Measurements from ENCODE around the gene BEST1. TPM values are rescaled to one million over a fixed set of nuclear protein-coding genes. Genes with fewer than 3 reads are reported as not detected.

Gene BEST1
- 4.8 TPM for polyA plus RNA-seq (ENCODE audit: insufficient read length)

DNA sequence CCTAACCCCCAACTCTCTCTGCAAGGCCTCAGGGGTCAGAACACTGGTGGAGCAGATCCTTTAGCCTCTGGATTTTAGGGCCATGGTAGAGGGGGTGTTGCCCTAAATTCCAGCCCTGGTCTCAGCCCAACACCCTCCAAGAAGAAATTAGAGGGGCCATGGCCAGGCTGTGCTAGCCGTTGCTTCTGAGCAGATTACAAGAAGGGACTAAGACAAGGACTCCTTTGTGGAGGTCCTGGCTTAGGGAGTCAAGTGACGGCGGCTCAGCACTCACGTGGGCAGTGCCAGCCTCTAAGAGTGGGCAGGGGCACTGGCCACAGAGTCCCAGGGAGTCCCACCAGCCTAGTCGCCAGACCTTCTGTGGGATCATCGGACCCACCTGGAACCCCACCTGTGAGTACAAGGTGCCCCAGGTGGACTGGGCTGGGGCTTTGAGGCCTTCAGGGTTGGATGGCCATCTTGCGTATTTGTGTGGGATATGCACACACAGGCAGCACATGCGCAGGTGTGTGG, at the start of gene BEST1:
TSS of gene BEST1 (plus strand) at position 317 of the 513 bp plus-strand sequence. CDS start 1,456 bp downstream, outside the sequence.
- DNase-seq = no peak

DNA sequence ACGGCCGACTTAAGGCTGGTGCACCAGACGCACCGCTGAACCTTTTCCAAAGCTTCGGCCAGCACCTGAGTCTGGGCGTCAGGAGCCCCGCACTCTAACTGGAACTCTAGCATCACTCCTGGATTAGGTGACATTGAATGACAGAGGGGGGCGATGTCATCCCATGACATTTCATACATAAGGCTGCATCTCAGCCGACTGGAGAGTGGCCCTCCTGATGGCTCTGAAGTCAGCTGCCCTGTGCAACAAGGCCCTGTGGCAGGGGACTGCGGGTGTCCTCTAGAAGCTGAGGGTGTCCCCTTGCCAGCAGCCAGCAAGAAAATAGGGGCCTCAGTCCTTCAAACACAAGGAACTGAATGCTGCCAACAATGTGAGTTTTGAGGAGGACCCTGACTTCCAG, 48.8 kb upstream of the BEST1 start:
- DNase-seq = no peak

DNA sequence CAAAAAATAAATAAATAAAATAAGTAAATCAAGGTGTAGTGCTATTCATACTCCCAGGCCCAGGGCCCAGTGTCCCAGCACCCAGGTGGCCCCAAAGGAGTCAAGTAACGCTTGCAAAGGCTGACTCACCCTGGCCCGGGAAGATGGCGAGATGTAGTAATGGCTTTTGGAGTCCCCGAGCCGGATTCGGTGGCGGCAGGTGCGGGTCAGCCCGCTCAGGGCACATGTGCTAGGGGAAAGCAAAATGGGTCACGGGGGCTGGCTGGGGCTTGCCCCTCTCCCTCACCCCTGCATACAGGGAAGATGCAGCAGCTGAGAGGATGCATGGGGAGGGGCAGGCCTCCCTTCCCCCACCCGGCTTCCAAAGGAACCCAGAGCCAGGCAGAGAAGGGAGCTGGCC, 47.8 kb upstream of the BEST1 start:
- no peak for DNase-seq

DNA sequence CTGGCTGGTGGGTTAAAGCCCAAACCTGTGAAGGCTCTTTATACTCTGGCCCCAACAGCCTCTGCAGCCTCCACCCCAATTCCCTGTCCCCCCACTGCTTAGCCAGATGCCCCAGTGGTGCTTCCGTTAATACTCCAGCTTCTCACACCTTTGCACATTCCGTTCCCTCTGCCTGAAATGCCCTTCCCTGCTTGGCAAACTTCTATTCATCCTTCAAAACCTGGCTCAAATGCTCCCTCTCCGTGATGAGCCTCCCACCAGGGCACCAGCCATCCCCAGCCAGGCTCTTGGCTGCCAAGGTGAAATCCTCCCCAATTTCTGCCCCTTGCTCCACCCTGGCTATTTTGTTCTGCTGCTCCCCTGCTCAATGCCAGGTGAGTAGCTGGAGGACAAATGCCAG, 46.3 kb upstream of the BEST1 start:
- DNase-seq = no peak

DNA sequence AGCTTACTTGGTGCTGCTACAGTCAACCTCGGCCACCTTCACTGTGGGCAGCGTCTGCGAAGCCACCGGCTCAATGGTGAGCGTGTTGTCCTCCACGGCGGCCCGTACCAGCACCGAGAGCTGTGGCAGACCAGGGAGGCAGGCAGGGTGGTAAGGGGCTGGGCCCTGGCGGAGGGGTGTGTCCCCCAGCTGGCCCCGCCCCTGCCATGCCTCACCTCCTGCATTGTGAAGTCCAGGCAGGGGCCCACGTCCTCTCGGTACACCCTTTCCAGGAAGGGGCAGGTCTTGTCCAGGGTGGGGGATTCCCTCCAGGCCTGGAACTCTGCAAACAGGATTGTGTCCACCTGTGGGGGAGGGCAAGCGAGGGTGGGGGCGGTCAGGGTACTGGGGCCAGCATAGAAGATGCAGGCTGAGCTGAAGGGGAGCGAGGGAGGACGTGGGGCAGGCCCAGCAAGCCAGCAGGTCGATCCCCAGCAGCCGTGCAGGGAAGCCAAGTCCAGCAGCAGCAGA, 45.6 kb upstream of the BEST1 start:
- no peak for DNase-seq

DNA sequence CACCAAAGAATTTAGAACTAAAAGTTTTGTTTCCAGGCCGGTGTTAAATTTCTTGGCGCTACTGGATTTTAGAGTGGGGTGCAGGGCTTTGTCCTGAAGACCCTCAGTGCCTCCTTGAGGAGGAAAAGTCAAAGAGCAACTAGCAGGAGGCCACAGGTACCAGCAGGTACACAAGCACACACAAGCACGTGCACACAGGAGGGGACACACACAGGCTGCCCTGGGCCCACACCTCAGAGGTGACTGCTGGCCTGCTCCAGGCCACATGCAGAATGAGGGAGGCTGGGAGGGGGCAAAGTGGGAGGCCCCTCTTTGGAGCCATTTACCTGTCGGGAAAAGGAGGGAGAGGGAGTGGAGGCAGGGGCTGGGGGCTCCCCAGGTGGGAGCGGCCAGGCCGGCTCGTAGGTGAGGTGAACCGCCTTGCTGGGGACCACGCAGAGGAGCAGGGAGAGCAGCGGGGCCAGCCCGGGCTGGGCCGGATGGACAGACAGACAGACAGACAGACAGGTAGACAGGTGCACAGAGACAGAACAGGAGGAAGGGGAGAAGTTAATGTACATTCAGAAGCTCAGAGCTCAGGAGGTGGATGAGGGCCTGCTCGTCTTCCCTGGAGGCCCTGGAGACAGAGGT, 45.0 kb upstream of the BEST1 start:
- DNase-seq = no peak

DNA sequence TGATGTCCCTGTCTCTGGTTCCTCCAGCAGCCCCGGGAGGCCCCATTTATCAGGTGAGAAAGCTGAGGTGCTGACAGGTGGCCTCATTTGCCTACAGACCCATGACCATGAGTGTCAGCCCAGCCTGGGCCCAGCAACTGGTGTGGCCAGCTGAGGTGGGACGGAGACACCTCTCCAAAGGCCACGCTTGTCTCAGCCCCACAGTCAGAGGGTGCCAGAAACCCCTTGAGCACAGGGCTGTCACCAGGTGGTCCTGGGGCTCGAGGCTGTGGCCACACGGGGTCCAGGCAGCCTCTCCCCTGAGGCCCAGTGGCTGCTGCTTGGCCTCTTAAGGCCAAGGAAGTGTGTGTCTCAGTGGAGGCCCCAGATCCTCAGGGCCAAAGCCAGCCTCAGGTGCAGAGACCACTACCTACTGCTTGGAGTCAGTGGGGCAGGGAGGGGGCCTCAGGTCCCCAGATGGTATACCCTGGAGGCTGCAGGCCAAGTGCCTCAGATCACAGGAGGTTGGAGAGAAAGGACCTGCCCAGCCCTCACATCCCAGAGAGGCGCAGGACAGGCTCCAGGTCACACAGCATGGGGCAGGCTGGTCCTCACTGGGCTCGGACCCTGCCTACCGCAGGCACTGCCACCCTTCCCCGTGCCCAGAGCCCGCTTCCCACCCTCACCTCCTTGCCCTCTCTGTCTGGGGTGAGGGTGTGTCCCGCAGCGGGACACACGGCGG, 44.2 kb upstream of the BEST1 start:
- no peak for DNase-seq

DNA sequence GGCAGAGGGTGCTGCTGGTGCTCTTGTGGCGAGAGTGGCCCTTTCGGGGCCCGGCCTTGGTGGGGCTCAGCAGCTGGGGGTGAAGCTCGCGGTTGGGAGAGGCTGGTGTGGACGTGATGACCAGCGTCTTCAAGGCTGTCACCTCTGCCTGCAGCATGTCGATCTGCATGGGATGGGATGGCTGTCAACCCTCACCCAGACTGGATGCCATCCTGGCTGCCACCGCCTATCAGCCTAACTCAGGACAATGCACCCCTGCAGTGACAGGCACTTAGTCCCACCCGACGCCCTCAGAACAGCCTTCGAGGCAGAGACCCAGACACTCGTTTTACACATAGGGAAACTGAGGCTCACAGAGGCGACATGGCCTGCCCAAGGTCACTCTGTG, 43.6 kb upstream of the BEST1 start:
- no peak for DNase-seq

DNA sequence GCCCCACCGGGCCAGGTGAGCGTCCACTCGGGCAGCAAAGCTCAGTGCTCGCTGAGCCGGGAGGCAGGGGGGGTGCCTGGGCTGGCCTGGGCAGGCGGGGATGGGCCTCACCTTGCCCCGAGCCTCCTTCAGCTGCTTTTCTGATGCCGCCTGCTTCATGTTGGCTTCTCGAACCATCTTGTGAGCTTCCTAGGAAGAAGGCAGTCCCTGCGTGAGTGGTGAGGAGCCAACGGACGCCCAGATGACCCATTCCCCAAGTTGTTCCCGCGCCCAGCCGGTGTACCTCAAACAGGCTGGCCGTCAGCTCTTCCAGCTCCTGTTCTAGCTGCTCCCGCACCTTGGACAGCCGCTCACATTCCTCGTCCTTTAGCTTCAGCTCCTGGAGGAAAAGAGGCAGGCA, 42.9 kb upstream of the BEST1 start:
- no peak for DNase-seq

DNA sequence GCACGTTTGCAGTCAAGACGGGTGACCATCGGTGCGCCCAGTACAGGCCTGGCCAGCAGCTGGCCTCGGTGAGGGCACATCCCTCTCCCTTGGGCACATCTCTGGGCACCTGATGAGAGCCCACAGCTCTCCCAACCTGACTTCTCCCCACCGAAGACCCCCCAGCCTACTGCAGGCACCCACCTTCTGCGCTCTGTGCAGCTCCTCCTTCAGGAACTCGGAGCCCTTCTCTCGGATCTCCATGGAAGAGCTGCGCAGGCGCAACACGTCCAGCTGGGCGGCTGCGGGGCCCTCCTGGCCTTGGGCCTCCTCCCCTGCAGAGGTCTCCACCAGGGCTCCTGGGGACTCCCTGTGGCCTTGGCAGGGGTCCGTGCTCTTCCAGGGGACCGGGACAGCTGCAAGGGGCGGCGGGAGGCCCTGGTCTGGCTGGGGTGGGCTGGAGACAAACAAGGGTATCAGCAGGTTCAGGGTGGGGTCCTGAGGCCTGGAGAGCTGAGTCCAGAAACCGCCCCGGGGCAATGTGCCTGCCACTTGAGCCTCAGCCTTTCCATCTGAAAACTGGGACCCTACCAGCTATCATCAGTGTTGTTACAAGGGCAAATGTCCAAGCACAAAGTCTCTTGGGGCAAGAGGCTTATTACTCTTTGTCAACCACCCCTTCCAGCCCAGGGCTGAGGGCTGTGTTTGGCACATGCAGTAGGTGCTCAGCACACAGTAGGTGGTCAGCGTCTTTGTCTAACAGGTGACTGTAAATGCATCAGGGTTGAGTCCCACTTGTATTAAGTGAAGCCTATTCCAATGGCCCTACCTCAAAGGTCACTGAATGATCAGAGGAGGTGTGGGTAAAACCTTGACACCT, 42.1 kb upstream of the BEST1 start:
- no peak for DNase-seq

DNA sequence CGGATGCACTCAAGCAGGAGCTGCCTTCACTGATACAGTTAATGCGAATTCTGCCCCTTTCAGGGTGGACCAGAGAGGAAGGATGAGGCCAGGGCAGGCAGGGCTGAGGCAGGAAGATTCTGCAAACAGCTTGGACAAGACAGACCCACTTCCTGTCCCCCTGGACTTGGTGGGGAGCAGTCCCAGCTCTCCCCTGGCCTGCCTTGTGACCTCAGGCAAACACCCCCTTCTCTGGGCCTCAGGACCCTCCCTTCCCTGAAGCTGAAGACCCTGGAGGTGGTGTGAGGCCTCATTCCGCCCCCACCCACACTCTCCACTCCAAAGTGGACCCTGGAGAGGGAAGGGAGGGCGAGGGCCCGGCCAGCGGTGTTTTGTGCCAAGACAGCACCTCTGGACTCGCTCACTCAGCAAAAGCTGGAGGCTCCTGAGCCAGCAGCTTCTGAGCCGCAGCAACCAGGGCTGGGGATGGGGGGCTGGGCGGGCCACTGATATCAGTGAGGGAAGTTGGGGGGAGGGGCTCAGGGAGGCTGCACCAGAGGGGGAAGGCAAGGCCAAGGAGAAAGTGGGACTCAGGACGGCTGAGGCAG, 41.3 kb upstream of the BEST1 start:
- peak; percentile 78 for DNase-seq

DNA sequence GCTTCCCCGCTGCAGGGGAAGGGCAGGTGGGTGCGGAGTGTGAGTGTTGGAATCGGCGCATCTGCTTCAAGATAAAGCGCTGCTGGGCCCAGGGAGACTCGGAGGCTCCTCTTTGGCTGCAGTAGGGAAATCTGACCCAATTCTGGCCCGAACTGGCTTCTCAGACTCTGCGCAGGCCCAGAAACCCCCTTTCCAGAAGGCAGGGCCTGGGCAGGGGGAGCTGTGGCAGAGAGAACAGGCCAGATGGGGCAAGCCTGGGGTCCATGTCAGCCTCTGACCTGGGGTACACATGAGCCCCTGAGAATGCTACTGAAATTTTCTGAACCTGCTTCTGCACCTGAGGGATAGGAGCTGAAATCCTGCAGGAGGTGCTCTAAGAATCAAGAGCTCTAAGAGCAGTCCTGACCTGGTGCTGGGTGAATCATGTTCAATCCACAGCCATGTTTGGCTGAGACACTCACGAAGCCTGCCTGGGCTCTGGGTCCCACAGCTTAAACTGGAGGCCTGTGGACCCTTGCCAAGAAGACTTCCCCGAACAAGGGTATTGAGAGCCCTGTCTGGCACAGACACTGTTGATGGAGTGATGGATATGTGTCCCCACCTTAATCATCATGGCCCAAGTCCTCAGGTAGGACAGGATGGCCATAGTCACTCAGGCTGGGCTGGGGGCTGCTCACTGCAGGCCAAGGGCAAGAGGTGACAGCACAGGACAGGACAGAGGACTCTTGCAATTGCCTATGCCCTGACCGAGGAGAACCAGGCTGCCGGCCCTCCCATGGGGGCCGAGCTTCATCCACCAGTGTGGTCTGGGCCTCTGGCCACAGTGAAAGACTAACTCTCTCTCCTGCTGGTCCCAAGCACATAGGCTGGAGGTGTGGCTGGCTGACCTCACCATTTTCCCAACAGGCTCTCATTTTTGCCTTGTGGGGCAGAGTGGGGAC, 39.7 kb upstream of the BEST1 start:
- DNase-seq = peak; percentile 91

DNA sequence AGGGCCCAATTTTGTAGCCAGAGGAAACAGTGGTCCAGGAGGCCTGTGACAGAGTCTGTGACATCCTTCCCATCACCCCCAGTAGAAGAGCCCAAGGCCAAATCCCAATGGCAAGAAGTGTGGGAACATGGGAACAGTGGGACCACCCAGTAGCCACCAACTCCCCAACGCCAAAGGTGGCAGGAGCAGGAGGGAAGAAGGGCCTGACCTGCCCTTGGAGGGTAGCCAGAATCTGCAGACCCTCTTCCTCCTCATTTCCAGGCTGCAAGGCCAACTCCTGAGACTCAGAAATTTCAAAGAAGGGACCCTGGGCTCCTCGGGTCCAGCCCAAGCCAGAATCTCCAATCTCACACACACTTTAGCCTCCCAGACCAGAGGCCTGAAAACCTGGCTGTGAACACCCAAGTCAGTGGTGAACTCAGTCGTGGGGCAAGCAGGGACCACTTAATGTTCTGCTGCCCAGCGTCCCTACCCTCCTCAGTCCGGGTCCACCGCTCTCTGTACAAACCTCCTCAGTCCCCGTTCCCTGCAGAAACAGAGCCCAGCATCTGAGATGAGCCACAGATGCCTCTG, 38.9 kb upstream of the BEST1 start:
- DNase-seq = no peak

DNA sequence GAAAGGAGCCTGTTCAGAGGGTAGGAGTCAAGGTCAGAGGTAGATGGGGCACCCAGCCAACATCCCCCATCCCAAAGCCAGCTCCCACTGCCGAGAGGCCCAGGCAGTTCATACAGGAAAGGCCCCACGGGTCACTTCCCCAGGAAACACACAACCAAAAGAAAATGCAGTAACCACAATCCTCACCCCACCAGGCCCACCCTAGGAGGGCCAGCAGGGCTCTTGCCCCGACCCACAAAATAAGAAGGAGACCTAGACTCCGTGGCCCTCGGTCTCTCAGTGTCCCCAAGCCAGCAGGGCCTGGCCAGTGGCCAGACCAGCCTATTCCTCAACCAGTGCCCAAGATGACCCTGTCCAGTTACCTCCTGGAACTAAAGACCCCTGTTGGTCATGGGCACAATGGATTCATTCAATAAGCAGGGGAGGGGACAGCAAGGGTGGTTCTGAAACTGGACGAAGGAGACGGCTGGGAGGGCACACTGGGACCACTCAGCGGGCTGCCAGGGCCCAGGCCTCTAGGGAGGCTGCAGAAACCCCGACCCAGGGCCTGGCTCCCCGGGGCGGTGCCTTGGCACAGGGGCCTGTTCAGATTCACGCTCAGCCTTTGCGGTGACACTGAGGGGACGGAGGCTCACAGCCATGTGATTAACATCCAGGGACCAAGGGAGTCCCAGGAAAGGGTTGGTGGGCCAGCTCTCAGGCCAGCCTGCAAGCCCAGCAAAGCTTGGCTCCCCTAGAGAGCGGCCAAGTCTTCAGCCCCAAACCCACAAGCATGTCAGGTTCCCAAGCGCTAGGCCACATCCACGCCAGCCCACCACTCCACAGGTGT, 38.2 kb upstream of the BEST1 start:
- DNase-seq = no peak

DNA sequence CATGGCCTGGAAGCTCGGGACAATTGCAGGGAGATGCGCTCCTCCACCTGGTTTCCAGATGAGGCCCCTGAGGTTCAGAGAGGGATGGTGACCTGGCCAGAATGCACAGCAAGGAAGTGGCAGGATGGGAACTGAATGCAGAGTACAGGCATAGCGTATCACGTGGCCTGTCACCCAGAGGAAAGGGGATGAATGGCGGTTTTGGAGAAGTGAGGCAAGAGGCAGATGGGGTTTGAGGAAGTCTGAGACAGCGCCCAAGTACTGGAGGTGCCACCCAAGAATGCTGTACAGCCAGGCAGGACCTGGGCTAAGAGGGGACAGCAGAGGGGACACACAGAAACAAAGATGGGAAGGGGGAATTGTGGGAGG, 37.6 kb upstream of the BEST1 start:
- DNase-seq = no peak

DNA sequence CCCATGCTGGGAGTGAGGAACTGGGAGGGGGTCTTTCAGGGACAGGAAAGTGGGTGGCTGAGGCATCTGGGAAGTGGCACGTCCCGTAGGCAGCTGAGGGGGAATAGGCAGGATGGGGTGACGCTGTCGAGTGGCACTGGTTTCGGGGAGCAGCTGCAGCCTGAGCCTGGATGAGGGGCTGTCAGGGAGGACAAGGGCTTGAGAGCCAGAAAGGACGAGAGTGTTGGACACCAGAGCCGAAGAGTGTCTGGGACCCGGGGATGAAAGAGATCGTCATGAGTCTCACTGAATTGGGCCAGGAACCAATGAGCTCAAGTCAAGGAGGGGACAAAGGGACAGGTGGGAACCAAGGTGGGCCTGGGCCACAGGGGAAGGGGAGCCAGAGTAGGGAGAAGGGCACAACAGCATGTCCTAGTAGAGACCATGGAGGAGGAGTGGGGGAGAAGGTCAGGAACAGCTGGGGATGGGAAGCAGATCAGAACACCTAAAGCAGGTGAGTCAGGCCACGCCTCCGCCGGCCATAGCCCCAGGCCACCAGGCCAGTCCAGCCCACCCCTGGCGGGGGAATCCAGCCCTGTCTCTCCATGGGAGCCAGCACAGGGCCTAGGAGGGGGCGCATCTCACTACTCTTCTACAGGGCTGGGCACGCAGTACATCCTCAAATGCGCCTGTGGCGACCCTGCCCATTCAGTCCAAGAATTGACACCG, 37.0 kb upstream of the BEST1 start:
- no peak for DNase-seq

DNA sequence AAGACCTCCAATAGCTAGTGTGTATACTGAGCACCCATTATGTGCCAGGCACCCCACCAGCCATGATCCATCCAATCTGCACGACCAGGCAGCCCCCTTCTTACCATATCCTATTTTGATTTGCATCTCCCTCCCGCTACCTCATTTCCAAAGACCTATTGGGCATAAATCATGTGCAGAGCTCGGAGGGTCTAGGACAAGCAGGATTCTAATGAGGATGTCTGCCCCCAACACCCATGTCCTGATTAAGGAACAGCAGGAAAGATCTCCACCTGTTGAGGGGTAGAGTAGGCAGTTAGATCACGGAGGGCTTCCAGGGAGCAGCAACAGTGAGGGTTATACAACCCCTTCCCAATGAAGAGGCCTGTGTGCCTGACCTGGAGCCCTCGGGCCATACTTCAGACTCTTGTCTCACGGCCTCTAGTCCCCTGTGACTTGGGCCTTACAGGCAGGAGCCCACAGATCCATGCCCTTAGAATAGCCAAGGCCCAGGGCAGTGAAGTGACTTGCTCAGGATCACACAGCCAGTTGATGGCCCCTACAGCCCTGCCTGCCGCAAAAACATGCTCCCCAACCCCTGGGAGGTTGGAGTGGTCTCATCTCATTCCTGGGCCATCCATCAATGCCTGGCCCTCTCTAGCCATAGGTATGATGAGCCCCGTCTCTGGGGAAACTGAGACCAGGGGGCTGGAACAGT, 36.3 kb upstream of the BEST1 start:
- no peak for DNase-seq

DNA sequence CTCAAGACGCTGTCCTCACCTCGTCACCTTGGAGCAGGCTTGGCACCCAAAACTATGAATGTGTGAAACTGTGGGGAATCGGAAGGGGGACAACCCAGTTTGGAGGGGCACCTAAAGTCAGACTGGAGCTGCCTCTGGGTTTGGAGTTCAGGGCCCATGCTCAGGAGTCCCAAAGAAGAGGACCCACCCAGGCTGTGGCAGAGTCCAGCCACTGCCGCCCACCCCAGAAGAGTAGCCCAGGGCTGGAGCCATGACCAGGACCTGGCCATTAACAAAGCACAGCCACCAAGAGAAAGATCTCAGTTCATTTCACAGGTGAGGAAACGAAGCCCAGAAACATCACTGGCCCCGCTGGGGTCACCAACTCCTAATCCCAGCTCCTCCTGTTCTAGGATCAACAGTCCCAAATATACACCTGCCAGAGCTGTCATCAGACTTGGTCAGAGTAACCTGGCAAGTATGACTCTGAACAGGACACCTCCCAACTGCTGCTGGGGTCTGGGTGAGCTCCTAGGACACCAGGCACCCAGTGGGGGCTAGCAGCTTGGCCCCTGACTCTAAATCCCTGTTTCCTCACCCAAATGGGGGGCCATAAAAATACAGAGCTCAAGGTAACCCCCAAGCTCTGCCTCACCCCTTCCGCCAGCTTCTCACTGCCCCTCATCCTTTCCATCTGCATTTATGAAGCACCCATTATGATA, 35.5 kb upstream of the BEST1 start:
- DNase-seq = no peak

Measured in hindlimb muscle (tissue), 1 donor.